Fibroblast of the aortic adventitia (primary cell): ENCODE data around the gene AP5M1. TPM values are rescaled to one million over a fixed set of nuclear protein-coding genes. Genes with fewer than 3 reads are reported as not detected.
"Not testable (repeated sequence)": the region's sequence is repeated elsewhere in the genome, so short reads cannot be mapped to it uniquely, and the experiment has no call there.

Experiments
- DNase-seq: peaks from one replicate; pipeline ENCODE4 v3.0.0-alpha.2; 2010; ENCODE audit warnings: low read depth
- H3K4me3 ChIP-seq: 2 replicates; pipeline ENCODE4 v1.5.1; 2011; ENCODE audit warnings: low read depth, mild to moderate bottlenecking, control low read depth, low read length, moderate library complexity
- total RNA-seq: library from RNA; depleted of rRNA; stranded (reverse); fragments of >200 nt; gene quantifications from 2 replicates; pipeline ENCODE4 v1.2.3, GENCODE V29; 2012; ENCODE audit warnings: low replicate concordance
- TF ChIP-seq, protein P1 (sequence below): IDR thresholded peaks from 2 replicates; pipeline ENCODE4 v1.5.1; 2011; ENCODE audit warnings: mild to moderate bottlenecking, low read length, control low read depth, inconsistent platforms; ENCODE audit not compliant: insufficient read depth

The AP5M1 gene
- total RNA-seq, 1 donor: 36.6 TPM

DNA sequence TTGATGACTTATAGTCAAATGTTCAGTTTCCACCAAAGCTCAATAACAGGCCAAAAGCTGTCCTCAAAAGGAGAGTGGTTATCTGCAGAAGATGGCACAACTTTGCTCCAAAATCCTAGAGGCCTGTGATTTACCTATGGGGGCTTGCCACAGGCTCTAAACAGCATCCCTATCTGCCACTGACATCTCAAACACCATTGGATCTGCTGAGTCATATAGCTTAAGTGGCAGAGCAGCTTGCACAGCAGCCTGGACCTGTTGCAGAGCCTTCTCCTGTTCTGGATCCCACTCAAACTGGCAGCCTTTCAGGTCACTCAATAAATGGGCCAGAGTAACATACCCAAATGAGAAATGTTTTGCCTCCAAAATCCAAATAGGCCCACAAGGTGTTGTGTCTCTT is 61.1 kb downstream of the AP5M1 start:
- DNase-seq: no peak
- no peak overlapping the region for H3K4me3 ChIP-seq
- TF ChIP-seq, protein P1, sequence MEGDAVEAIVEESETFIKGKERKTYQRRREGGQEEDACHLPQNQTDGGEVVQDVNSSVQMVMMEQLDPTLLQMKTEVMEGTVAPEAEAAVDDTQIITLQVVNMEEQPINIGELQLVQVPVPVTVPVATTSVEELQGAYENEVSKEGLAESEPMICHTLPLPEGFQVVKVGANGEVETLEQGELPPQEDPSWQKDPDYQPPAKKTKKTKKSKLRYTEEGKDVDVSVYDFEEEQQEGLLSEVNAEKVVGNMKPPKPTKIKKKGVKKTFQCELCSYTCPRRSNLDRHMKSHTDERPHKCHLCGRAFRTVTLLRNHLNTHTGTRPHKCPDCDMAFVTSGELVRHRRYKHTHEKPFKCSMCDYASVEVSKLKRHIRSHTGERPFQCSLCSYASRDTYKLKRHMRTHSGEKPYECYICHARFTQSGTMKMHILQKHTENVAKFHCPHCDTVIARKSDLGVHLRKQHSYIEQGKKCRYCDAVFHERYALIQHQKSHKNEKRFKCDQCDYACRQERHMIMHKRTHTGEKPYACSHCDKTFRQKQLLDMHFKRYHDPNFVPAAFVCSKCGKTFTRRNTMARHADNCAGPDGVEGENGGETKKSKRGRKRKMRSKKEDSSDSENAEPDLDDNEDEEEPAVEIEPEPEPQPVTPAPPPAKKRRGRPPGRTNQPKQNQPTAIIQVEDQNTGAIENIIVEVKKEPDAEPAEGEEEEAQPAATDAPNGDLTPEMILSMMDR: no peak

DNA sequence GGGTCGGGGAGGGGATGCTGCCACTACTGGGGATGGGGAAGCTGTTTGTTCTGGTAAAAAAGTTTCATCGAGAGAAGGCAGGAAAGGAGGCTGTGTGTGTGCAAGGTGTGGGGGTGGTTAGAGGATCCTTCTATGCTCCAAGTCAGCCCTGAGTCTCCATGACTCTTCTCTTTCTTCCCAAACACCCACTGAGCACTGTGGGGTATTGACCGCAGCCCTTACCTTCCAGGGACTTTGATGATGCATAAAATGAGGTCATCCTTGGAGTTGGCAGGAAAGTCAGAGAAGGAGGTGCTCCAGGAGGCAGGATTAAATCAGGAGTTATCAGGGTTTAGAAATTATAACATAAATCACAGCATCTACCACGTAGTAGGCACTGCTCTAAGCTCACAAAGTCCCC is 63.7 kb downstream of the AP5M1 start:
- DNase-seq, H3K4me3 ChIP-seq: not testable (repeated sequence)

DNA sequence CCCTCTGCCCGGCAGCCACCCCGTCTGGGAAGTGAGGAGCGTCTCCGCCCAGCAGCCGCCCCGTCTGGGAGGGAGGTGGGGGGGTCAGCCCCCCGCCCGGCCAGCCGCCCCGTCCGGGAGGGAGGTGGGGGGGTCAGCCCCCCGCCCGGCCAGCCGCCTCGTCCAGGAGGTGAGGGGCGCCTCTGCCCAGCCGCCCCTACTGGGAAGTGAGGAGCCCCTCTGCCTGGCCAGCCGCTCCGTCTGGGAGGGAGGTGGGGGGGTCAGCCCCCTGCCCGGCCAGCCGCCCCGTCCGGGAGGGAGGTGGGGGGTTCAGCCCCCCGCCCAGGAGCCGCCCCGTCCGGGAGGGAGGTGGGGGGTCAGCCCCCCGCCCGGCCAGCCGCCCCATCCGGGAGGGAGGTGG is 65.0 kb downstream of the AP5M1 start:
- not testable (repeated sequence) for H3K4me3 ChIP-seq, DNase-seq

DNA sequence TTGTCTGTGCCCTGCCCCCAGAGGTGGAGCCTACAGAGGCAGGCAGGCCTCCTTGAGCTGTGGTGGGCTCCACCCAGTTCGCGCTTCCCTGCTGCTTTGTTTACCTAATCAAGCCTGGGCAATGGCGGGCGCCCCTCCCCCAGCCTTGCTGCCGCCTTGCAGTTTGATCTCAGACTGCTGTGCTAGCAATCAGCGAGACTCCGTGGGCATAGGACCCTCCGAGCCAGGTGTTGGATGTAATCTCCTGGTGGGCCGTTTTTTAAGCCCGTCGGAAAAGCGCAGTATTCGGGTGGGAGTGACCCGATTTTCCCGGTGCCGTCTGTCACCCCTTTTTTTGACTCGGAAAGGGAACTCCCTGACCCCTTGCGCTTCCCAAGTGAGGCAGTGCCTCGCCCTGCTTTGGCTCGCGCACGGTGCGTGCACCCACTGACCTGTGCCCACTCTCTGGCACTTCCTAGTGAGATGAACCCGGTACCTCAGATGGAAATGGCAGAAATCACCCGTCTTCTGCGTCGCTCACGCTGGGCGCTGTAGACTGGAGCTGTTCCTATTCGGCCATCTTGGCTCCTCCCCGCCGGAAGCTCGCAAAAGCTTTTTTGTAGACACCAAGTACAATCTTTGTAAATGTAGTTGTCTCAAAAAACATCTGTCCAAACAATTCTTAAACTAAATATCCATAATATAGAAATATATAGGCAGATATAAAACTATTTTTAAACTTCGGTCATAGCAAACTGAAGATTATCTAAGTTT is 75.0 kb downstream of the AP5M1 start:
- not testable (repeated sequence) for H3K4me3 ChIP-seq, DNase-seq

DNA sequence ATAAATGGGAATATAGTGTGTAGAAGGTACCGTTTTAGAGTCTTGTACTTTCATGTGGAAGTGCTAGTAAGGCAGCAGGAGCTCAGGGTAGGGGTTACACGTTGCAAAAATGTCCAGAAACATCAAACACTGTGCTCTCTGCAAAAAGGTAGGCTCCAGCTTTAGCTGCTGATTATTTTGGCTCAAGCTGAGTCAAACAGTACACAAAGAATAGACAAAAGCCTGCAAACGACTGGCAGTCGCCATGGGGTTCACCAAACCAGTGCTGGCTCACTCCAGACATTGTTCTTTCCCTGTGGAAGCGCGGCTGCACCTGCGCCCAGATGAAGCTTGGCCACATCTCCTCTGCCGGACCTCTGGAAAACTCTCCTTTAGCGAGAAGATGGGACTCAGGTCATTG is 76.3 kb downstream of the AP5M1 start:
- TF ChIP-seq, protein P1: no peak

DNA sequence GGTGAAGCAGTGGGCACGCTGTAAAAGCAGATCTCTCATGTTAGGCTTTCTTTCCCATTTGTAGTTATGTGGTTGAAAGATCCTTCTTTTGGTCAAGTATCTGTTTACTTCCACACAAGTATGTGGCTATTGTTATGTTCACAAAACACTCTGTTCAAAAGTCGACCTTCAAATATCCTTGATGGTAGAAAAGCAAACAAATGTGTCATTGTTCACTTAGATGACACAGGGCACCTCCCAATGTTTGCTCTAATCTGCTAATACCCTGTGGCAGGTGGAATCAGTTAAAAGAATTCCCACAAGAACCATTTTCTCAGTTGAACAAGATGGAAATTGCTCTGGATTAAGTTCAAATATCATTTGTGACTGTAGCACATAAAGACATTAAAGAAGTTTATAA is 78.0 kb downstream of the AP5M1 start:
- no peak for DNase-seq
- H3K4me3 ChIP-seq: no peak overlapping the region
- TF ChIP-seq, protein P1: no peak

More for the DNA sequence above, 76.3 kb downstream of the AP5M1 start:
- DNase-seq: no peak
- H3K4me3 ChIP-seq: no peak overlapping the region

Other genes with a start within 250 kb of the AP5M1 start
- 49.3 and 87.4 TPM in 2 replicates for gene EXOC5, start 66 bp upstream of the AP5M1 start, total RNA-seq
- 24.6 and 28.2 TPM in 2 replicates for gene NAA30, start 121.6 kb downstream of the AP5M1 start, total RNA-seq
- gene CCDC198, start 224.9 kb downstream of the AP5M1 start, total RNA-seq: not detected in 2 replicates